ENCODE results near the gene SNX24.

SNX24 gene

DNA sequence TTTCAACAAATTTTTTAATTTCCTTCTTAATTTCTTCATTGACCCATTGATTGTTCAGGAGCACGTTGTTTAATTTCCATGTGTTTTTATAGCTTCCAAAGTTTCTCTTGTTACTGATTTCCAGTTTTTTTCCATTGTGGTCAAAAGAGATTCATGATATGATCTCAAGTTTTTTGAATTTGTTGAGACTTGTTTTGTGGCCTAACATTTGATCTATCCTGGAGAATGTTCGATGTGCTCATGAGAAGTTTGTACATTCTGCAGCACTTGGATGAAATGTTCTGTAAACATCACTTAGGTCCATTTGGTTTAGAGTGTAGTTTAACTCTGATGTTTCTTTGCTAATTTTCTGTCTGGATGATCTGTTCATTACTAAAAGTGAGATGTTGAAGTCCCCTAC is 205.8 kb downstream of the SNX24 start:
- TF ChIP-seq, protein P1, sequence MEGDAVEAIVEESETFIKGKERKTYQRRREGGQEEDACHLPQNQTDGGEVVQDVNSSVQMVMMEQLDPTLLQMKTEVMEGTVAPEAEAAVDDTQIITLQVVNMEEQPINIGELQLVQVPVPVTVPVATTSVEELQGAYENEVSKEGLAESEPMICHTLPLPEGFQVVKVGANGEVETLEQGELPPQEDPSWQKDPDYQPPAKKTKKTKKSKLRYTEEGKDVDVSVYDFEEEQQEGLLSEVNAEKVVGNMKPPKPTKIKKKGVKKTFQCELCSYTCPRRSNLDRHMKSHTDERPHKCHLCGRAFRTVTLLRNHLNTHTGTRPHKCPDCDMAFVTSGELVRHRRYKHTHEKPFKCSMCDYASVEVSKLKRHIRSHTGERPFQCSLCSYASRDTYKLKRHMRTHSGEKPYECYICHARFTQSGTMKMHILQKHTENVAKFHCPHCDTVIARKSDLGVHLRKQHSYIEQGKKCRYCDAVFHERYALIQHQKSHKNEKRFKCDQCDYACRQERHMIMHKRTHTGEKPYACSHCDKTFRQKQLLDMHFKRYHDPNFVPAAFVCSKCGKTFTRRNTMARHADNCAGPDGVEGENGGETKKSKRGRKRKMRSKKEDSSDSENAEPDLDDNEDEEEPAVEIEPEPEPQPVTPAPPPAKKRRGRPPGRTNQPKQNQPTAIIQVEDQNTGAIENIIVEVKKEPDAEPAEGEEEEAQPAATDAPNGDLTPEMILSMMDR (conservative IDR thresholded peaks at IDR 0.05; ENCODE audit: low read depth, low read length) = no peak

More for the DNA sequence above, 205.8 kb downstream of the SNX24 start:
- DNase-seq (ENCODE audit: low read depth) = no peak
- no peak overlapping the region for H3K4me3 ChIP-seq (ENCODE audit: low read depth, low read length)

Measured in choroid plexus epithelial cell (primary cell).